Measurements from ENCODE around the gene ZNF732.
"Not testable (repeated sequence)": the region's sequence is repeated elsewhere in the genome, so short reads cannot be mapped to it uniquely, and the experiment has no call there.

ZNF732 gene

GRCh38 chr4:271492-272103 lies 33.7 kb downstream of the ZNF732 start:
- H3K9me2 ChIP-seq (replicated peaks; ENCODE audit: insufficient read depth, low read length) = no peaks in the 10 kb centered on the region
- no peaks in the 10 kb centered on the region for H3F3A ChIP-seq (ENCODE audit: insufficient read depth)
- H3K79me2 ChIP-seq (ENCODE audit: insufficient read depth, low read length) = no peaks in the 10 kb centered on the region
- H3K4me3 ChIP-seq (ENCODE audit: insufficient read depth, low read length, poor library complexity, severe bottlenecking) = no peak overlapping the region
- no peak overlapping the region for H2AFZ ChIP-seq (ENCODE audit: low read depth, low read length, severe bottlenecking)
- H4K20me1 ChIP-seq (ENCODE audit: low read depth, low read length) = no peaks in the 10 kb centered on the region
- peaks cover 23% of the 10 kb centered on the region for H3K36me3 ChIP-seq (ENCODE audit: low read length)
- peaks cover 57% of the 10 kb centered on the region for H3K9me3 ChIP-seq (ENCODE audit: insufficient read depth, low read length)
- TF ChIP-seq CTCF (IDR thresholded peaks at IDR 0.05; ENCODE audit: insufficient read depth, low read length, poor library complexity, severe bottlenecking) (no peak), EZH2phosphoT487 (conservative IDR thresholded peaks at IDR 0.05; ENCODE audit: low read length) (no peak)
- H3K4me2 ChIP-seq (ENCODE audit: low read depth, low read length, poor library complexity, severe bottlenecking) = no peak overlapping the region
- no peaks in the 10 kb centered on the region for H3K27me3 ChIP-seq (ENCODE audit: low read length)
- no peak overlapping the region for H3K9ac ChIP-seq (ENCODE audit: low read length)
- no peak overlapping the region for H3K27ac ChIP-seq (ENCODE audit: low read depth, low read length)

GRCh38 chr4:259240-259639 lies 46.0 kb downstream of the ZNF732 start:
- not testable (repeated sequence) for H3F3A ChIP-seq (ENCODE audit: insufficient read depth); H3K79me2 ChIP-seq (ENCODE audit: insufficient read depth, low read length); H3K9ac ChIP-seq (ENCODE audit: low read length); H2AFZ ChIP-seq (ENCODE audit: low read depth, low read length, severe bottlenecking); H3K9me2 ChIP-seq (replicated peaks; ENCODE audit: insufficient read depth, low read length); H3K27me3 ChIP-seq (ENCODE audit: low read length); H3K4me2 ChIP-seq (ENCODE audit: low read depth, low read length, poor library complexity, severe bottlenecking); H4K20me1 ChIP-seq (ENCODE audit: low read depth, low read length); H3K4me3 ChIP-seq (ENCODE audit: insufficient read depth, low read length, poor library complexity, severe bottlenecking); H3K27ac ChIP-seq (ENCODE audit: low read depth, low read length)
- Histone ChIP-seq H3K36me3 (ENCODE audit: low read length) (peaks cover 14% of the 10 kb centered on the region), H3K9me3 (ENCODE audit: insufficient read depth, low read length) (peaks cover 80% of the 10 kb centered on the region; the same call in 1 of the 2 replicates)

GRCh38 chr4:256492-256891 lies 48.8 kb downstream of the ZNF732 start:
- H3K27ac ChIP-seq (ENCODE audit: low read depth, low read length) = no peak overlapping the region
- no peak overlapping the region for H3K9ac ChIP-seq (ENCODE audit: low read length)
- no peaks in the 10 kb centered on the region for H3K9me2 ChIP-seq (replicated peaks; ENCODE audit: insufficient read depth, low read length)
- H3K27me3 ChIP-seq (ENCODE audit: low read length) = no peaks in the 10 kb centered on the region; the same call in 1 of the 2 replicates
- H3K36me3 ChIP-seq (ENCODE audit: low read length) = peaks cover 14% of the 10 kb centered on the region
- H3K4me3 ChIP-seq (ENCODE audit: insufficient read depth, low read length, poor library complexity, severe bottlenecking) = no peak overlapping the region
- H3K9me3 ChIP-seq (ENCODE audit: insufficient read depth, low read length) = peaks cover 82% of the 10 kb centered on the region; the same call in 1 of the 2 replicates
- H3K4me2 ChIP-seq (ENCODE audit: low read depth, low read length, poor library complexity, severe bottlenecking) = no peak overlapping the region
- H2AFZ ChIP-seq (ENCODE audit: low read depth, low read length, severe bottlenecking) = no peak overlapping the region
- no peaks in the 10 kb centered on the region for H3K79me2 ChIP-seq (ENCODE audit: insufficient read depth, low read length)
- TF ChIP-seq EZH2phosphoT487 (conservative IDR thresholded peaks at IDR 0.05; ENCODE audit: low read length) = no peak
- TF ChIP-seq CTCF (IDR thresholded peaks at IDR 0.05; ENCODE audit: insufficient read depth, low read length, poor library complexity, severe bottlenecking) = no peak
- no peaks in the 10 kb centered on the region for H3F3A ChIP-seq (ENCODE audit: insufficient read depth)
- no peaks in the 10 kb centered on the region for H4K20me1 ChIP-seq (ENCODE audit: low read depth, low read length)

- H3K9ac ChIP-seq (ENCODE audit: low read length) = no peak overlapping the region
- H3K27me3 ChIP-seq (ENCODE audit: low read length) = no peaks in the 10 kb centered on the region; the same call in 1 of the 2 replicates
- no peaks in the 10 kb centered on the region for H3K79me2 ChIP-seq (ENCODE audit: insufficient read depth, low read length)
- peaks cover 14% of the 10 kb centered on the region for H3K36me3 ChIP-seq (ENCODE audit: low read length)
- no peak for TF ChIP-seq CTCF (IDR thresholded peaks at IDR 0.05; ENCODE audit: insufficient read depth, low read length, poor library complexity, severe bottlenecking)
- no peak for TF ChIP-seq EZH2phosphoT487 (conservative IDR thresholded peaks at IDR 0.05; ENCODE audit: low read length)
- H3K9me2 ChIP-seq (replicated peaks; ENCODE audit: insufficient read depth, low read length) = no peaks in the 10 kb centered on the region
- no peaks in the 10 kb centered on the region for H4K20me1 ChIP-seq (ENCODE audit: low read depth, low read length)
- H3K4me2 ChIP-seq (ENCODE audit: low read depth, low read length, poor library complexity, severe bottlenecking) = no peak overlapping the region
- H3K9me3 ChIP-seq (ENCODE audit: insufficient read depth, low read length) = peaks cover 67% of the 10 kb centered on the region; the same call in 1 of the 2 replicates
- no peak overlapping the region for H2AFZ ChIP-seq (ENCODE audit: low read depth, low read length, severe bottlenecking)
- H3K4me3 ChIP-seq (ENCODE audit: insufficient read depth, low read length, poor library complexity, severe bottlenecking) = no peak overlapping the region
- no peaks in the 10 kb centered on the region for H3F3A ChIP-seq (ENCODE audit: insufficient read depth)
- no peak overlapping the region for H3K27ac ChIP-seq (ENCODE audit: low read depth, low read length)
Measured at GRCh38 chr4:253936-254756, 51.1 kb downstream of the ZNF732 start.
